Naive thymus-derived CD8-positive, alpha-beta T cell (primary cell): Measurements from ENCODE around the gene GRK5. TPM values are rescaled to one million over a fixed set of nuclear protein-coding genes. Genes with fewer than 3 reads are reported as not detected.

Experiments
- ATAC-seq, 2 donors: fragments of 150-1000 bp; cut with Tn5 transposase in 1 of 2; sonication (Bioruptor Pico), chemical (Tn5 transposase) in 1 of 2; 1 replicate in 1 of 2; 2 replicates in 1 of 2; pipeline ENCODE4 v1.10.0; 2021; ENCODE audit warnings: mild to moderate bottlenecking in 2 of 2, moderate library complexity in 2 of 2
- POLR2A ChIA-PET: fragments of 350-600 bp; sonication (Branson Sonifier 250); formaldehyde crosslinking; loops from one replicate; lab custom pipeline; 2021; ENCODE audit warnings: antibody characterized with exemption; lab: Charles Lee
- DNase-seq, 10 donors: peaks; one replicate each; pipeline versions ENCODE4 v3.0.0 to v3.0.0-alpha.2; 2020 to 2022
- H3K27ac Mint-ChIP-seq, 10 donors: one replicate each; pipeline ENCODE4 v1.8.0; 2020 to 2022; ENCODE audit warnings: mild to moderate bottlenecking in 10 of 10, mixed read lengths in 10 of 10, moderate library complexity in 4 of 10, inconsistent platforms in 1 of 10
- H3K27me3 Mint-ChIP-seq, 5 donors: one replicate each; pipeline ENCODE4 v1.8.0; 2021 to 2022; ENCODE audit warnings: mixed read lengths in 5 of 5
- H3K36me3 Mint-ChIP-seq, 3 donors: one replicate each; pipeline ENCODE4 v1.8.0; 2020 to 2022; ENCODE audit warnings: mixed read lengths in 3 of 3, mild to moderate bottlenecking in 2 of 3, inconsistent platforms in 1 of 3
- H3K4me1 Mint-ChIP-seq, 4 donors: one replicate each; pipeline ENCODE4 v1.8.0; 2021 to 2022; ENCODE audit warnings: mixed read lengths in 4 of 4
- H3K4me3 Mint-ChIP-seq, 10 donors: one replicate each; pipeline ENCODE4 v1.8.0; 2020 to 2022; ENCODE audit warnings: mild to moderate bottlenecking in 10 of 10, mixed read lengths in 10 of 10, moderate library complexity in 6 of 10, inconsistent platforms in 1 of 10
- H3K9me3 Mint-ChIP-seq, 9 donors: one replicate each; pipeline ENCODE4 v1.8.0; 2020 to 2022; ENCODE audit warnings: mixed read lengths in 9 of 9, mild to moderate bottlenecking in 3 of 9, inconsistent platforms in 1 of 9, moderate library complexity in 1 of 9
- polyA plus RNA-seq, 3 donors: library from polyadenylated mRNA; unstranded; fragments of 300-500 nt; fragmentation: Illumina TruSeq; gene quantifications; one replicate each; pipeline ENCODE4 v1.2.3, GENCODE V29; 2021
- total RNA-seq, 8 experiments: library from RNA in 2 of 8; stranded (reverse) in 2 of 8; gene quantifications; one replicate each; pipeline ENCODE4 v1.2.3 and lab custom pipeline; 2021 to 2026

Gene GRK5
- total and polyA plus RNA-seq, 5 experiments from 2014 or later: 4.4 to 23.2 (median 11.0) TPM

GRCh38 chr10:119438717-119439116, 231.3 kb downstream of the GRK5 start:
- H3K4me3 Mint-ChIP-seq: no peak overlapping the region
- peaks cover 2 to 8% (median 6%) of the 10 kb centered on the region in 4 donors for H3K4me1 Mint-ChIP-seq
- POLR2A ChIA-PET: interaction anchor here (0.6 to 0.7 kb wide), 2 partner anchors 226 to 312 kb away, joined by 3 to 4 read pairs; no protein-coding TSS in a partner anchor
- H3K36me3 Mint-ChIP-seq: peaks cover 13 to 39% (median 38%) of the 10 kb centered on the region in 3 donors
- no peaks in the 10 kb centered on the region for H3K27me3 Mint-ChIP-seq
- no peak for DNase-seq
- peaks cover 0 to 7% (median 3%) of the 10 kb centered on the region in 9 donors for H3K9me3 Mint-ChIP-seq
- ATAC-seq: no peak
- H3K27ac Mint-ChIP-seq: peak overlapping the region in 2 of 10 donors; percentile 34 to 51

- Mint-ChIP-seq H3K4me1 (peaks cover 5 to 12% (median 7%) of the 10 kb centered on the region in 4 donors), H3K4me3 (no peak overlapping the region), H3K9me3 (peaks cover 0 to 7% (median 0%) of the 10 kb centered on the region in 9 donors), H3K36me3 (peaks cover 8 to 31% (median 27%) of the 10 kb centered on the region in 3 donors), H3K27me3 (no peaks in the 10 kb centered on the region), H3K27ac (peak overlapping the region in 2 of 10 donors; percentile 24 to 27)
- DNase-seq: no peak
- POLR2A ChIA-PET: interaction anchor here (0.7 kb wide), 1 partner anchor 251 kb away, joined by 3 read pairs; no protein-coding TSS in a partner anchor
- ATAC-seq: no peak
Measured at GRCh38 chr10:119439922-119440321, 232.6 kb downstream of the GRK5 start.

GRCh38 chr10:119441151-119441821, 233.9 kb downstream of the GRK5 start:
- Mint-ChIP-seq H3K4me3 (no peak overlapping the region), H3K36me3 (peaks cover 0 to 23% (median 17%) of the 10 kb centered on the region in 3 donors), H3K9me3 (no peaks in the 10 kb centered on the region), H3K4me1 (peaks cover 14 to 25% (median 17%) of the 10 kb centered on the region in 4 donors), H3K27ac (peak overlapping the region in 2 of 10 donors; percentile 14 to 17), H3K27me3 (no peaks in the 10 kb centered on the region)
- ATAC-seq (no peak), DNase-seq (no peak)
- POLR2A ChIA-PET: no interaction called here

GRCh38 chr10:119441921-119442757, 234.8 kb downstream of the GRK5 start:
- Mint-ChIP-seq H3K27me3 (no peaks in the 10 kb centered on the region), H3K4me1 (peaks cover 14 to 26% (median 17%) of the 10 kb centered on the region in 4 donors), H3K27ac (peak overlapping the region in 3 of 10 donors; percentile 12 to 86 (median 64)), H3K36me3 (peaks cover 0 to 22% (median 17%) of the 10 kb centered on the region in 3 donors), H3K9me3 (no peaks in the 10 kb centered on the region), H3K4me3 (no peak overlapping the region)
- POLR2A ChIA-PET: no interaction called here
- DNase-seq (peak in 2 of 10 donors; percentile 7 to 11), ATAC-seq (no peak)

GRCh38 chr10:119442758-119443060, 235.3 kb downstream of the GRK5 start:
- Mint-ChIP-seq H3K27ac (peak overlapping the region in 4 of 10 donors; percentile 20 to 86 (median 50)), H3K36me3 (peaks cover 0 to 17% (median 12%) of the 10 kb centered on the region in 3 donors), H3K4me3 (no peak overlapping the region), H3K9me3 (no peaks in the 10 kb centered on the region), H3K4me1 (peaks cover 16 to 26% (median 17%) of the 10 kb centered on the region in 4 donors), H3K27me3 (no peaks in the 10 kb centered on the region)
- DNase-seq (no peak), ATAC-seq (no peak)
- POLR2A ChIA-PET: interaction anchor here (0.5 kb wide), 1 partner anchor 100 kb away, joined by 3 read pairs; the partner anchor contains the start of gene RGS10

GRCh38 chr10:119443441-119443840, 236.1 kb downstream of the GRK5 start:
- H3K27ac Mint-ChIP-seq: peak overlapping the region in 2 of 10 donors; percentile 37 to 76
- POLR2A ChIA-PET: interaction anchor here (3.2 kb wide), 1 partner anchor 99 kb away, joined by 22 read pairs; the partner anchor contains the start of gene RGS10
- H3K4me1 Mint-ChIP-seq: peaks cover 16 to 26% (median 17%) of the 10 kb centered on the region in 4 donors
- peaks cover 0 to 13% (median 9%) of the 10 kb centered on the region in 3 donors for H3K36me3 Mint-ChIP-seq
- H3K27me3 Mint-ChIP-seq: no peaks in the 10 kb centered on the region
- DNase-seq (no peak), ATAC-seq (no peak)
- H3K9me3 Mint-ChIP-seq: no peaks in the 10 kb centered on the region
- no peak overlapping the region for H3K4me3 Mint-ChIP-seq

- POLR2A ChIA-PET: interaction anchor here (1.3 to 3.2 kb wide), 4 partner anchors 73 to 237 kb away, joined by 3 to 22 read pairs (median 6); partner anchors contain the start of genes GRK5 and RGS10
- Mint-ChIP-seq H3K4me1 (peaks cover 16 to 26% (median 17%) of the 10 kb centered on the region in 4 donors), H3K27me3 (no peaks in the 10 kb centered on the region), H3K36me3 (peaks cover 0 to 8% (median 7%) of the 10 kb centered on the region in 3 donors), H3K27ac (peak overlapping the region in 2 of 10 donors; percentile 15 to 76), H3K4me3 (no peak overlapping the region), H3K9me3 (no peaks in the 10 kb centered on the region)
- ATAC-seq (no peak), DNase-seq (no peak)
Measured at GRCh38 chr10:119443970-119444660, 236.7 kb downstream of the GRK5 start.

GRCh38 chr10:119444866-119445265, 237.5 kb downstream of the GRK5 start:
- Mint-ChIP-seq H3K9me3 (no peaks in the 10 kb centered on the region), H3K4me1 (peaks cover 16 to 26% (median 17%) of the 10 kb centered on the region in 4 donors), H3K36me3 (peaks cover 0 to 4% (median 2%) of the 10 kb centered on the region in 3 donors), H3K4me3 (no peak overlapping the region), H3K27ac (peak overlapping the region in 3 of 10 donors; percentile 66 to 88 (median 73)), H3K27me3 (no peaks in the 10 kb centered on the region)
- no peak for ATAC-seq
- POLR2A ChIA-PET: interaction anchor here (1.3 to 3.2 kb wide), 6 partner anchors 58 to 238 kb away, joined by 3 to 22 read pairs (median 4); partner anchors contain the start of genes GRK5 and RGS10
- DNase-seq: no peak

- POLR2A ChIA-PET: interaction anchor here (1.1 to 3.2 kb wide), 7 partner anchors 44 to 239 kb away, joined by 3 to 22 read pairs (median 4); partner anchors contain the start of genes GRK5 and RGS10
- peak overlapping the region in 4 of 10 donors; percentile 29 to 88 (median 52) for H3K27ac Mint-ChIP-seq
- no peaks in the 10 kb centered on the region for H3K9me3 Mint-ChIP-seq
Measured at GRCh38 chr10:119445311-119445934, 238.1 kb downstream of the GRK5 start.

GRCh38 chr10:119445935-119446317, 238.6 kb downstream of the GRK5 start:
- H3K36me3 Mint-ChIP-seq: peaks cover 0 to 2% (median 2%) of the 10 kb centered on the region in 3 donors
- ATAC-seq: no peak
- DNase-seq: peak in 1 of 10 donors; percentile 11
- peak overlapping the region in 6 of 10 donors; percentile 50 to 88 (median 56) for H3K27ac Mint-ChIP-seq
- H3K4me3 Mint-ChIP-seq: peak overlapping the region in 2 of 10 donors; percentile 22 to 26
- H3K9me3 Mint-ChIP-seq: no peaks in the 10 kb centered on the region
- POLR2A ChIA-PET: interaction anchor here (1.1 to 3.2 kb wide), 6 partner anchors 44 to 239 kb away, joined by 3 to 22 read pairs (median 6); partner anchors contain the start of genes GRK5 and RGS10
- peaks cover 16 to 26% (median 17%) of the 10 kb centered on the region in 4 donors for H3K4me1 Mint-ChIP-seq
- no peaks in the 10 kb centered on the region for H3K27me3 Mint-ChIP-seq

More at GRCh38 chr10:119445311-119445934, 238.1 kb downstream of the GRK5 start:
- Mint-ChIP-seq H3K36me3 (peaks cover 0 to 6% (median 2%) of the 10 kb centered on the region in 3 donors), H3K4me3 (peak overlapping the region in 1 of 10 donors; percentile 26), H3K4me1 (peaks cover 16 to 26% (median 17%) of the 10 kb centered on the region in 4 donors), H3K27me3 (no peaks in the 10 kb centered on the region)
- DNase-seq (peak; percentile 66 to 90 (median 83)), ATAC-seq (peak; percentile 82 to 91)
